ENCODE results near the gene SLC8A1. TPM values are rescaled to one million over a fixed set of nuclear protein-coding genes. Genes with fewer than 3 reads are reported as not detected.
A peak's percentile ranks its signal among the peaks of the same experiment; 100 is the strongest.

The SLC8A1 gene
- total RNA-seq, 2 donors from 2014 or later = 590 to 696 TPM

- intact Hi-C loops (cut with DNase I) = no loop called here
- DNase-seq (no peak), ATAC-seq (no peak)
Measured at GRCh38 chr2:40265602-40266001, 186.3 kb downstream of the SLC8A1 start.

- DNase-seq (no peak), ATAC-seq (no peak)
- intact Hi-C loops (cut with DNase I) = no loop called here
Measured at GRCh38 chr2:40261042-40261441, 190.8 kb downstream of the SLC8A1 start.

- intact Hi-C loops (cut with DNase I) = no loop called here
- DNase-seq = no peak
- no peak for ATAC-seq
Measured at GRCh38 chr2:40260437-40260836, 191.5 kb downstream of the SLC8A1 start.

GRCh38 chr2:40259900-40260299, 192.0 kb downstream of the SLC8A1 start:
- intact Hi-C loops (cut with DNase I) = no loop called here
- ATAC-seq = no peak
- DNase-seq = no peak

- ATAC-seq = no peak
- intact Hi-C loops (cut with DNase I) = no loop called here
- DNase-seq = no peak
Measured at GRCh38 chr2:40258135-40258457, 193.8 kb downstream of the SLC8A1 start.

DNA sequence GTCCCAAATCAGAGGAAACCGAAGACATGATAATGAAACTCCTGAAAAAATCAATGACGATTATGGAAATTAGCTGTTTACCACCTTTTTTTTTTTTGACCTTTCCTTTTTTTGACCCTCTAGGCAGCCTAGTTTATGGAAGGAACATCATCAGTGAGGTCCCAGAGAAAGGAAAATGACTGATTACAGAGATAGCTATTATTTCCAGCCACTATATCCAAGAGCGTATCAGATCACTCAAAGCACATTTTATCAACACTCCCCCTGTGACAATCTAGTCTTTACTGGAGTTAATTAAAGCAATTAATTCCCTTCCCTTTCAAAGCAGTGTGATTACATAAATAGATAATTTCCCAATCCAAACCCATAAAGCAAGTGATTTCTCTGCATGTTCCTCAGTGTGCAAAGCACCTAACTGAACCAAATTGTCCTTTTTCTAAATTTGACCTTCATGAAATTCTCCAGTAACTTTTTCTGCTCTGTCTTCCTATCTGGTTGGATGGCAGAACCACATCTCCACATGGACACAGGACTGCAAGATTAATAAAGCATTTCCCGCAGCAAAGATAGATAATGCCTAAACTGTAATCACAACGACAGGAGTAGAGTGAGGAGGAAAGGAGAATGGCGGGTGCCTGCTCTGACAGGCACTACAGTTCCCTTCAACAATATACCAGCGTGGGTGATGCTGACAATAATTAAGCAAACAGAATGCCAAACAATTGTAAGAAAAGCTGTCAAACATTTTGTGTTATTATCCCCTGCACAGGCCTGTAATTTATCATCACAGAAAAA, 194.4 kb downstream of the SLC8A1 start:
- no peak for ATAC-seq

GRCh38 chr2:40256649-40257048, 195.2 kb downstream of the SLC8A1 start:
- DNase-seq (no peak), ATAC-seq (no peak)
- intact Hi-C loops (cut with DNase I) = no loop called here

More for the DNA sequence above, 194.4 kb downstream of the SLC8A1 start:
- no peak for DNase-seq
- intact Hi-C loops (cut with DNase I) = no loop called here

DNA sequence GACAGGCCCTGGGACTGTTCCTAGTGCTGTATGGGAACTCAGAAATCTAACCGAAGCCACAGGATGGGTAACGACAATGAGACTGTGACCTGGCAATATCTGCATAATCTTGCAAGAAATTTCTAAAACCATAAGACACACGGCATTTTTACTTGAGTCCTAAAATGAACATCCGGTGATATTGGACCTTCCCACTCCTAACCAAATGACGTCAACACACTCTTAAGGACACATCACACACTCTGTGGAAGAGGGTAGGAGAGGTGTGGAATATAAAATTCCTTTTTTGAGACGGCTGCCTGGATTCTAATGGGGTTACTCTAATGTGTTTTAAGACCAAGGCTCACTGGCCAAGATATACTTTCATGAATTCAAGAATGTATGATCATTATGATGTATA, 195.9 kb downstream of the SLC8A1 start:
- DNase-seq = no peak
- intact Hi-C loops (cut with DNase I) = no loop called here
- no peak for ATAC-seq

DNA sequence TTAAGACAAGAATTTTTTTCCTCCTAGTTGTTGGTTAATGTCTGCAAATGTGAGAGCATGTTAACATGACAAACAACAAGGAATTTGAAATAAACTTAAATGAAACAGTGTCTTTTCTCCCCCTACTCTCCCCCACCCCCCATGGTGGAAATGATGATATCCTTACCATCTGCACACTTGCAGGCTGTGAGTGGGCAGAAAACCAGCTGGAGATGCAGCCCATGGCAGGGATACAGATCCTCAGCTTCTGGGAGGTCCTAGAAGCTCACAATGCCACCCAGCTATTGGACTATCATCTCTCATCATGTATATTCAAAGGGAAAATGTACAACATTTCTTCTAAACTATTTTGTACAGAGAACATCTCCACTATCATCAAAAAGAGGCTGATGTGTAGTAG, 196.8 kb downstream of the SLC8A1 start:
- ATAC-seq = no peak

GRCh38 chr2:40254611-40255010, 197.3 kb downstream of the SLC8A1 start:
- no peak for DNase-seq
- ATAC-seq = no peak
- intact Hi-C loops (cut with DNase I) = no loop called here

More for the DNA sequence above, 196.8 kb downstream of the SLC8A1 start:
- no peak for DNase-seq
- intact Hi-C loops (cut with DNase I) = no loop called here

GRCh38 chr2:40251137-40251536, 200.8 kb downstream of the SLC8A1 start:
- no peak for DNase-seq
- no peak for ATAC-seq
- intact Hi-C loops (cut with DNase I) = no loop called here

GRCh38 chr2:40249577-40249976, 202.3 kb downstream of the SLC8A1 start:
- no peak for DNase-seq
- ATAC-seq = no peak
- intact Hi-C loops (cut with DNase I) = no loop called here

DNA sequence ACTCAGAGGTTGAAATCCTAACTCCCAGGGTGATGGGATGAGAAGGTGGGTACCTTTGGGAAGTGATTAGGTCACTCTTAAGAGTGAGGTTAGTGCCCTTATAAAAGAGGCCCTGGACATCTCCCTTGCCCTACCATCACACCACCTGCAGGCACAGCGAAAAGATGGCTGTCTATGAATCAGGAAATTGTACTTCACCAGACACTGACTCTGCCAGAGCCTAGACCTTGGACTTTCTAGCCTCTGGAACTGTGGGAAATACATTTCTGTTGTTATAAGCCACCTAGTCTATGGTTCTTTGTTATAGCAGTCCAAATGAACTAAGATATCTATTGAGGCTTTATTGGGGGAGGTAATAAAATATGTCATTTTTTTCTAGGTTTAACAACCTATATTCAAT, 203.6 kb downstream of the SLC8A1 start:
- ATAC-seq (no peak), DNase-seq (no peak)
- intact Hi-C loops (cut with DNase I) = no loop called here

GRCh38 chr2:40244675-40245074, 207.2 kb downstream of the SLC8A1 start:
- DNase-seq (peak; percentile 64), ATAC-seq (peak; percentile 62 to 76)
- intact Hi-C loops (cut with DNase I) = no loop called here

DNA sequence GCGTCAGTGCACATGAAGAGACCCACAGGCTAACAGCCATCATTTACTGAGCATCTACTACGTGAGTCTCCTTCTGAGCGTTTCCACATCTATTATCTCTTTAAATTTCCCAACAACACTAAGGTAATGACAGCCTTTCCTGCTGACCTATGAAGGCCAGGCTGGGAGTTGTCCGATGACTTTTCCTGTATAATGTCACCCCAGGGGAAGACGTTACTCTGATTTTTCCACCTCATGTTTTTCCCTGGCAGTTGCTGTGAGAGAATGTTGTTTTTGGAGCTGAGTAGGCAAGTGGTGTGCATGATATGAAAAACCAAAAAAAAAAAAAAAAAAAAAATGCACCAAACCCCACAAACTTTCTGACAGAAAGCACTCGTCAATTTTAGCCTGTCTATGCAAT, 207.6 kb downstream of the SLC8A1 start:
- ATAC-seq = peak in 1 of 2 donors; percentile 44
- peak; percentile 32 for DNase-seq
- intact Hi-C loops (cut with DNase I) = no loop called here

DNA sequence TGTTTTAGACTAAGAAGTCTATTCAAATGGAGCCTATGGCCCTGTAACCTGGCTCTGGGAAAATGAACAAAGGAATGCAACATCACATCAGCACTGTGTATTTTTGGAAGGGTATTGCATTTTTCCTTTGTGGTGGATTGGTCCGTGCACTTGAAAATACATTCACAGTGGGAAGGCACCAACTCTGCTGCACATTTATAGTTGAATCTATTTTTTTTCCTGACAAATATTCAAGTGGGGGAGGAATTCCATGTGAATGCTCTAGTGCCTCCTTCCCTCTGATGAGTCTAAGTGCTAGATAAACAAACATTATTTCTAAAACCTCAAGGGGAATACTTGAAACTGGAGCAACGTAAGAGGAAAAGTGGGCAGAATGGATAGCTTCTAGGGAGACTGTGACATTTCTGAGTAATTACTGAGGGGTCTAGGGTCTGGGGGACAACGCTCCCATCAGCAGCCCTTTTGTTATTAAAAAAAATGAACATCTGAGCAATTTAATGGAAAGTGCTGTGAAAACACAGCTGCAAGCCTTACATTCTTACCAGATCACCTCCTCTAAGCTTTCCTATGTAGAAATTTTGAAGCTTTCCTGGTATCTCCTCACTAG, 208.2 kb downstream of the SLC8A1 start:
- ATAC-seq = peak in 1 of 2 donors; percentile 5
- intact Hi-C loops (cut with DNase I) = no loop called here
- no peak for DNase-seq

DNA sequence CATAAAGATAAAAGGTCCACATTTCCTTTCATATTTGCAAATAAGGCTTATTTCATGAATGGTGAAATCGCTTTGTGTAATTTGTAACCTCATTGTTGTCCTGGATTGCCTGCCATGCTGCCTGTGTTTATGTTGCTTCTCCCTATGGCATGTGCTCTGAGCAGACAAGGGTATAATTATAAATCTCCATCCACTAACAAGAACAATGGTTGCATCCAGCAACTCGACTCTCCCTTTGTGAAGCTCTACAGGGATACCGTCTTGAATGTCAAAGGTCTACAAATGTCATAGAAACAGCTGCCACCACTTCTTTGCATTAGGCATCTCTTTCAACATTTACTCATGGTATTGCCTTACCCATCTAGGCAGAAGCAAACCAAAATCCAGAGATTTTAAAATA, 209.6 kb downstream of the SLC8A1 start:
- intact Hi-C loops (cut with DNase I) = no loop called here

GRCh38 chr2:40240070-40240469, 211.8 kb downstream of the SLC8A1 start:
- DNase-seq = peak; percentile 88
- intact Hi-C loops (cut with DNase I) = no loop called here
- ATAC-seq = peak; percentile 95

More for the DNA sequence above, 209.6 kb downstream of the SLC8A1 start:
- ATAC-seq (no peak), DNase-seq (no peak)

GRCh38 chr2:40230707-40231432, 221.0 kb downstream of the SLC8A1 start:
- intact Hi-C loops (cut with DNase I) = no loop called here
- no peak for DNase-seq
- ATAC-seq = peak in 1 of 2 donors; percentile 37

- intact Hi-C loops (cut with DNase I) = no loop called here
- DNase-seq (no peak), ATAC-seq (no peak)
Measured at GRCh38 chr2:40230186-40230585, 221.7 kb downstream of the SLC8A1 start.

Measured in left cardiac atrium (tissue), 4 donors.